Non-pigmented ciliary epithelial cell (primary cell): Measurements from ENCODE around the gene WBP2.

Experiments
- DNase-seq: peaks from one replicate; pipeline ENCODE4 v3.0.0-alpha.2; 2010; ENCODE audit warnings: low read depth

WBP2 gene

DNA sequence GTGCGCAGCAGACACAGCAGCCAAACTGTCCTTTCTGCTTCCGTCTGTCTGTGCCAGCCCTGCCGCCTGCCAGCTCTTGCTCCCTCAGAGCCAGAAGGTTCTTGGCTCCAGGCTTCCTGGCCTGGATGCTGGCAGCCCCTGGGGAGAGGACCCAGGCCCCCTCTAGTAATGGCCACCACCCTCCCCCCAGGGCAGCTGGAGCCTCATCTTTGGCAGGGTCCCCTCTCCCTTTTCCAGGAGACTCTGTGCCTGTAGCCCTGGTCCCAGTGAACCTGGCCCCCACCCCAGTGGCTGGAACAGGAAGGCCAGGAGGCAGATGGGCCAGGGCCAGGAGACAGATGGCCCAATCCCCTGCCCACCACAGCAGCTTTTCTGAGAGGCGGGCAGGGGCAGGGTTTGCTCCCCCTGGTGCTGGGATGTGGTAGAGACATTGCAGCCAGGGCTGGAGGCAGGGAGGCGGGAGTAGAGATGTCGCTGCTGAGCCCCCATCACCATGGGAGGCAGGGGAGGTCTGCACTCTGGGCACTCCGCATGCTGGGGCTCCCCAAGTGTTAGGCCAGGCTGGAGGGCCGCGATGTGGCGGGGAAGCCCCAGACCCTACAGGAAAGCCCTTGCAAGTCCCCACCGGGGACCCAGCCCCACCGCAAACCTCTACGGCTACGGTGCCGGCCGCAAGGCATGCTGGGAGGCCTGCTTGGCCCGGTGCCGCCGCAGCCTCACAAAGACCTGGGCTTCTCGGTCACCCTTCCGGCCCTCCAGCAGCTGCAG, 27.6 kb downstream of the WBP2 start:
- no peak for DNase-seq

DNA sequence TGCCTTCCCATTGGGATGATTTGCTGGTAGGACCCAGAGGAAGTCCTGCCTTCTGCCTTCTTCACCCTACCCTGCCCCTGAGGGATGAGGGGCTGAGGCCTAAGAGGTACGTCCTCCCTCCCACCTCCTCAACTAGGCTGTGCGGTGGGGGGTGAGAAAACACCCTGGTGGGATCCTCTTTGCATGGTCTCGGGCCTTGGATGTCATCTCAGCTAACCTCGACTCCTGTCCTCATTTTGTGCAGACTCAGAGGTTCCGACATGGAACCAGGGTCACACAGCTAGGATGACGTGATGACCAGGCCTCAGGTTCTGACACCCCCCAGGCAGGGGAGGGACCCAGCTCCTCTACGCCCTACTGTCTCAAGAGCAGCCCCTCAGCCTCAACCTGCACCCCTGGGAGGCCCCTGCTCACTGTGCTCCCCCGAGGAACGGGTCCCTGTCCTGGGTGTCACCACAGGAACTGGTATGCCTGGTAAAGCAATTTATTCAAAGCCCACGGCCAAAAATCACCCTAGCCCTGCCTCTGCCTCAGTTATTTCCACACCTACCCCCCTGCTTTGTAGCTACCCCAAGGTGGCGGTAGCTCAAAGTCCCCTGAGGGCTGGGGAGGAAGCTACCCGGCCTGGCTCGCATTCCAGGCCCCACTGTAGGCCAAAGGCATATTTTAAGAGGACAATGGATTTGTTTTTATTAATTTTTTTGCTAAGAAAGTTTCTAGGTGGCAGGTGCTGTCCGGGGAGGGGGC, 28.4 kb downstream of the WBP2 start:
- no peak for DNase-seq

DNA sequence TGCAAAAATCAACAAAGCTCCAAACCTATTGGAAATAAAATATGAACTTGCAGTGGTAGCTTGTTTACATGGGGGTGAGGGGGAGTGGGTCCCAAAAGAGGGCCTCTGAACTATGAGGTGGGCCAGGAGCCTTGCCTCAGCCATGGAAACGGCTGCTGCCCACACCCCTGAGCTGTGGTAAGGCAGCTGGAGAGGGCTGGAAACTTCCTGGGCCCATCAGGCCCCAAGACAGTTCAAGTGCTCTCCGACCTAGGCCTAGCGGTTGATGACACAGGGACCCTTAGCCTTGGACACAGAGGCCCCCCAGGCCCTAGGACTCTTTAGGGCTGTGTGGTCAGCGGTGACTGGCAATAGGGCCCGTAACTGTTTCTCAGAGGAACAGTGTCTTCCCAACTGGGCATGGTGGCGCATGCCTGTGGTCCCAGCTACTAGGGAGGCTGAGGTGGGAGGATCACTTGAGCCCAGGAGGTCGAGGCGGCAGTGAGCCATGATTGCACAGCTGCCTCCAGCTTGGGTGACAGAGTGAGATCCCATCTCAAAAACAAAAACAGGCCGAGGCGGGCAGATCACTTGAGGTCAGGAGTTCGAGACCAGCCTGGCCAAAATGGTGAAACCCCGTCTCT, 29.3 kb downstream of the WBP2 start:
- no peak for DNase-seq

DNA sequence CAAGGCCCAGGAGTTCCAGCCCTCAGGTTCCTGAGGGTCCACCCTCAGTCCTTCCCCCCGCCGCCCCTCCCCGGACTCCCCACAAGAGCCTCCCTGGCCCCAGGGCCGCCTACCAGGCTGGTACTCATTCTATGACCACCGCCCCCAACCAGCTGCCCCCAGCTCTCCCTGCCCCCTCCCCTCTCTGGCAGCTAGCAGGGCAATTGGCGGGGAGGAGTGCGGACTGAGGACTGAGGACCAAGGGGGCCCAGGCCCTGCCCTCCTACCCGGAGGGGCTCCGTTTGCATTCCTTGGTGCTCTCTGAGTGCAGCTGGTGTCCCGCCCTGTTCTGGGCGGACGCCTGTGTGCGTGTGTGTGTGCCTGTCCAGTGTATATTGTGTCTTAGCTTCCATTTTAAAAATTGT, 30.0 kb downstream of the WBP2 start:
- no peak for DNase-seq

DNA sequence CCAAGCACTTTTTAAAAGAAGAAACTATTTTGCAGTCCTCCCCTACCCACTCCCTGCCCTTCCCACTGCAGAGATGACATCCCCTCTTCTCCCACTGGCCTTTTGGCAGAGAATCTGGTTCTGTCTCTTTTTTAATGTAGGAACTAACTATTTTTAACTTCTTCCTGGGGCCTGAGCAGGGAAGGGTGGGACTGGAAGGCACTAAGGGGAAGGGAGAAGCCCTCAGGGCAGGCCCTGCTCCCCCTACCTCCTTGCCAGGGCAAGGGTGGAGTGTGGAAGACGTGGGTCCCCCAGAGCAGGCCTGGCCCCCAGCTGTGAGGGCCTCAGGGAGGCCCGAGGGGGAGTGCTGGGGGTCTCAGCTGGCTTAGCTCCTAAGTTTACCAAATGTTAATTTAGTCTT, 30.5 kb downstream of the WBP2 start:
- DNase-seq: no peak

DNA sequence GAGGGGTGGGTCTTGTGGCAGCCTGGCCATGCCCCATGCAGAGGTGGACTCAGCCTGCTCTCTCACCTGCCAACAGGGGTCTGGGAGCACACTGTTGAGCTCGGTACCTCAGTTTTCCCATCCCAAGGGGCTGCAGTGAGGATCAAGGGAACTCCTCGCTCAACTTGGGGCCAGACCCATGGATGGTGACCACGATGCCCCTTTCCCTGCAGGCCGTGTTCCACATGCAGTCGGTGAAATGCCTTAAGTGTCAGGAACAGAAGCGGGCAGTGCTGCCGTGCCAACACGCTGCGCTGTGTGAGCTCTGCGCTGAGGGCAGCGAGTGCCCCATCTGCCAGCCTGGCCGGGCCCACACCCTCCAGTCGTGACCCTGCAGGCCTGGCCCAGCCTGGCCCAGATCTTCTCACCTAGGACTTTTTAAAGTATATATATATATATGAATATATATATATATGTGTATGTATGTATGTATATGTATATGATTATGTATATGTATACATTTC, 31.0 kb downstream of the WBP2 start:
- no peak for DNase-seq

DNA sequence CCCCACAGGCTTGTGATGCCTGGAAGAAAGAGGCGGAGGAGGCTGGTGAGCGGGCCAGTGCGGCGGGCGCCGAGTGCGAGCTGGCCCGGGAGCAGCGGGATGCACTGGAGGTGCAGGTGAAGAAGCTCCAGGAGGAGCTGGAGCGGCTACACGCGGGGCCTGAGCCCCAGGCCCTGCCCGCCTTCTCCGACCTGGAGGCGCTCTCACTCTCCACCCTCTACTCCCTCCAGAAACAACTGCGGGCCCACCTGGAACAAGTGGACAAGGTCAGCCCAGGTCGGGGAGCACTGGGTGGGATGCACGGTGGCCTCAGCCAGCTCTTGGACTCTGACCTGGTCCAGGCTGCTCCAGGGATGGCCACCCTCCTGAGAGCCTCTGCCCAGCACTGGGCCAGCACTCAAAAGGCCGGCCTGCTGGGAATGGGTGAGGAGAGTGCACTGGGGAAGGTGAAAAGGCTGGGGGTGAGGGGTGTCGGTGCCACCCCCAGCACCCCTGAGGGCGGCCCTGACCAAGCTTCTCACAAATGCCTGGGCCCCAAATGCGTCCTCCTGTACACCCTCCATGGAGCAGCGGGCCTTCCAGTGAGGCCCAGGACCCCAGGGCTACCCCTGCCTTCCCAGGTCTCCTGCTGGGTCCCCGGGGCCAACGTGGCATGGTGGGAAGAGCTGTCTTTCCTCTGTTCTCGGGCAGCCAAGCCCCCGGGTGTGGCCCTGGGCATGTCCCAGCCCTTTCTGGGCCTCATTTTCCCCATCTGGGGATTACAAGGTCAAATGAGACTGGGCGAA, 31.7 kb downstream of the WBP2 start:
- DNase-seq: no peak

DNA sequence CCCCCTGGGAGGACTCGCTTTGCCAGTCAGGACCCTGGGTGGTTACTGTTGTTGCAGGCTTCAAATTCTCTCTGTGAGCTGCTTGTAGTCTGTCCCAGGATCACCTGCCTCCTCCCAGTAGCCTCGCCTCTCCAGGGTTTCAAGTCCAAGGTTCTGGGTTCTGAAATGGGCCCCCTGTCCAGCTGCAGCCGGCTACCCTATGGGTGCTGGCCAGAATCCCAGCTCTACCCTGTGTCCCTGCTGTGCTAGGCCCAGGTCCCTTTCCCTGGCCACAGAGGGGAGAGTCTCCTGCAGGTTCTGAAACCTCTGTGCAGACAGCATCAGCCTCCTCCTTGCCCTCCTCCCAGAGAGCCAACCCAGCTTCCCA, 32.4 kb downstream of the WBP2 start:
- no peak for DNase-seq

DNA sequence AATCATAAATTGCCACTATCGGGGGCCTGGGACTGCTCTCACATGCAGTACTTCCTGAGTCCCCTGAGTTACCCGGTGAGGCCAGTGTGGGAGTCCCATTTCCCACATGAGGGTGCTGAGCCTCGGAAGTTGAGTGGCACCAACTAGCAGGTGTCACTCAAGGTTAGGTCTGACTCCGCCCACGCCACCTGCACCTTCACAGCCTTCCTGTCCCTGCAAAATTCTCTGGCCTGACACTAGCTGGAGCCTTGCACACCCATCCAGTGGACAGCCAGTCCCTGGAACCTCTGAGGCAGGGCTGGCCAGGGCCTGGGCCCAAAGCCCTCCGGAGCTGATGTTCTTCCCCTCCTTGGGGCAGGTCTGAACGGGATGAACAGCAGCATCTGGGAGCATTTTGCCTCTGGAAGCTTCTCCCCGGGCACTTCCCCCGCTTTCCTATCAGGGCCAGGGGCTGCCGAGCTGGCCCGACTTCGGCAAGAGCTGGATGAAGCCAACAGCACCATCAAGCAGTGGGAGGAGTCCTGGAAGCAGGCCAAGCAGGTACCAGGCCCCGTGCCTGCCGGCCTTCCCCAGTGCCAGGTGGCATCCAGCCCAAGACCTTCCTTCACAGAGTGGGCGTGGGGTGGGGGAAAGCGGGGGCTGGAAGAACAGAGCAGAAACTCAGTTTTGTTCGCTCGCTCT, 32.9 kb downstream of the WBP2 start:
- no peak for DNase-seq

DNA sequence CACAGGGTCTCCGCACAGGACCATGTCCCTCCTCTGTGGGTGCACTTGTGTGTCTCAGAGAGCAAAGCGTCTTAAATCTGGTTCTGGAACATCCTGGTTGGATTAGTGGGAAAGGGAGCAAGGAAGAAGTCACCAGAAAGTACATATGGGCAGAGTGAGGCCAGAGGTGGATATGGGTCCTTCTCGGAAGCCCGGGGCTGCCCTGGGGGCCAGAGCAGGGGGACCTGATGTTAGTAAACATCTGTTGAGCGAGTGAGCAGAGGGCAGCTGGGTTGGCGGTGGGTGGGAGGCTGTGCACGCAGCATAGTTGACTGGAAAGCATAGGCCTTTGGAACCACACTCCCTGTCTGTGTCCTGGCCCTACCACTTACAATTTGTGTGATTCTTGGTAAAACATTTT, 33.6 kb downstream of the WBP2 start:
- no peak for DNase-seq

DNA sequence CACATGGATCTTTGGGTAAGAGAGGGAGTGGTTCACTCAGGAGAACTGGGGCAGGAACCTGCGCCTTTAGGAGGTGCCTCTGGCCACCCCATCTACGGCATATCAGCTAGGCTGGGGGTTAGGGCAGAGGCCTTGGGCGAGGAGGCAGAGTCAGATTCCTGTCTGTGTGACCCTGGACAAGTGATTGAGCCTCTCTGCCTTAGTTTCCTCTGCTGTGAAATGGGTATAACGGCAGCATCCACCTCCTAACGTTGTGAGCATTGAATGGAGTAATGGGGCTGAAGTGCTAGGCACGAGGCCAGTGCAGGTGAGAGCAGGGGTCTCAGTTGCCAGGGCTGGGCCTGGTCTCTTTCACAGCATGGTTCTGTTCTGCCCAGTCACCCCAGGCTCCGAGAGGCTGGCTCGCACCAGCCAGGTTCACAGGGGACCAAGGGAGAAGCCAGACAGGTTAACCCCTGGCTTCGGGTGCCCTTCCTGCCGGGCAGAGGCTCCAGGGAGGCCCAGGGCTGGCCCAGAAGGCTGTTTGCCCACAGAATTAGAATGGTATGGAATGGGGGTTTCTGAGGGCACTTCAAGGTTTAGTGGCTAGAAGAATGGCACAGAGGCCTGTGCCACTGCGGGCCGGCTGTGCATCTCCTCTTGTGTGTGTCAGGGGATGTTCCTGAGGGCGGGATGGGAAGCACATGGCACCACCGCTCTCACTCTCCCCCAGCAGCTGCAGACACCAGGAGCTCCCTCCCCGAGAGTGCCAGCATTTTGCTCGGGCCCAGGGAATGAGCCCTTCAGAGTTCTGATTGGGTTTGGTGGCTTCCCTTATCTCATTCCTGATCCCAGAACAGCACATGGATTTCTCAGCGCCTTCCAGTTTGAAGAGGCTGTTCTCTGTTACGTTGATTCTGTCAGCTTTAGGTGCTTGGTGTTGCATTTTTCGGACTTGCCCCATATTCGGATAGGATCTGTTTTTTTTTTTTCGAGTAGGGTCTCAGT, 34.7 kb downstream of the WBP2 start:
- DNase-seq: no peak

DNA sequence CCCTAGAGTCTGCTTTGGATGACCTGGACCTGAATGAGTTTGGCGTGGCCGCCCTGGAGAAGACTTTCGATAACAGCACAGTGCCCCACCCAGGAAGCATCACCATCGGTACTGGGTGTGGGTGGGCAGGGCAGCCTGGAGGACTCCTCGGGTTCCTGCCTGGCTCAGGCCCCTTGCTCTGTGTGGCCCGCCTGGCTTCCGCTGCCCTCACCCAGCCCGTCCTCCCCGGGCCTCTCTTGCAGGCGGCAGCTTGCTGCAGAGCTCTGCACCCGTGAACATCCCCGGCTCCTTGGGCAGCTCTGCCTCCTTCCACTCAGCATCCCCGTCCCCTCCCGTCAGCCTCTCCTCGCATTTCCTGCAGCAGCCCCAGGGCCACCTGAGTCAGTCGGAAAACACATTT, 35.5 kb downstream of the WBP2 start:
- no peak for DNase-seq

DNA sequence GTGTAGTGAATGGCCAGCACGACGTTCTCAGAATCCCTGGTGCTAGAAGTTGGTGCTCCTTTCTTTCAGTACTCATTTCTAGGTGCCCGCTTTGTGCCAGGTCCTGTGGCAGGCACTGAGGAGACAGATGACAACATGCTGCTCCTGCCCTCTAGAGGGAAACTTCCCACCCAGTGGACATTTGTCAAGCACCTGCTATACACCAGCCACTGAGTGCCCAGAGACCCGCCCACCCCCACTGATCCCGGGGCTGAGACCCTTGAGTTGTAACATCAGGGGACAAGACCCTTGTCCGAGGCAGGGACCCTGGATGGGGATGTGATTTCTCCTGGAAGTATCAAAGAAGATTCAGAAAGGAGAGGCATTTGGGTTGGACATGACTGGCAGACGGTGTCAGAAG, 36.0 kb downstream of the WBP2 start:
- DNase-seq: no peak

DNA sequence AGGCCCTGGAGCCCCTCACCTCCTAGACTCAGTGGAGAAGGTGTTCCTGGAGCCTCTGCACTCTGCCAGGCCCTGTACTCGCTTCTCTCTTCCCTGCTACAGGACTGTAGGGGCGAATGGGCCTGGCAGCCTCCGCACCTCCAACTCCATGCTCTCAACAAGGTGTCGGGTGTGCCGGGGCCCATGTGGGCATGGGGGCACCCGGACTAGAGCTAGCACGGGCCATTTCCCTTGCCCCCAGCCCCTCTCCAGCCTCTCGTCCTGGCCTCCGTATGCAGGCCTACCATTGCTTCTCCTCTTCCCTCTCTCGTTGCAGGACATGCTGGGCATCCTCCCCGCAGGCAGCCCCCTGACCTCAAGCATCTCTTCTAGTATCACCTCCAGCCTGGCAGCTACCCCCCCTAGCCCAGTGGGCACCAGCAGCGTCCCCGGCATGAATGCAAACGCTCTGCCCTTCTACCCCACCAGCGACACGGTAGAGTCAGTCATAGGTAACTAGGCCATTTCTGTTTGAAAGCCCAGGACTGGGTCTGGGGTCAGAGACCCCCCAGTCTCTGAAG, 36.7 kb downstream of the WBP2 start:
- no peak for DNase-seq

DNA sequence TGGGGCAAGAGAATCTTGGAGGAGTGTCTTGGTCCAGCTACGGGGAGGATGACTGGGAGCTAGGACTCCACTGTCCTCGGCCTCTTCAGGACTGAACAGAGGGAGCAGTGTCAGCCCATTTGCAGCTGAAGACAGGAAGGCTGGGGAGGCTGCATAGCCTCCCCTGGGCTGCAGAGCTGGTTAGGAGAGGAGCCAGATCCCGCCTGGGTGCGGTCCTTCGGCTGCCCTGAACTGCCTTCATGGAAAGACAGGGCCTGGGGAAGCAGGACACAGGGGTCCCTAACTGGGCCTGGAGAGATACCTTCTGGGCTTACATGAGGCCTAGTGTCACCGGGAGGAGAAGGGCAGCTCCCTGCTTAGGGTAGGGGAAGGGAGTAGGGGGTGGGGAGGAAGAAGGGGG, 37.6 kb downstream of the WBP2 start:
- DNase-seq: no peak

DNA sequence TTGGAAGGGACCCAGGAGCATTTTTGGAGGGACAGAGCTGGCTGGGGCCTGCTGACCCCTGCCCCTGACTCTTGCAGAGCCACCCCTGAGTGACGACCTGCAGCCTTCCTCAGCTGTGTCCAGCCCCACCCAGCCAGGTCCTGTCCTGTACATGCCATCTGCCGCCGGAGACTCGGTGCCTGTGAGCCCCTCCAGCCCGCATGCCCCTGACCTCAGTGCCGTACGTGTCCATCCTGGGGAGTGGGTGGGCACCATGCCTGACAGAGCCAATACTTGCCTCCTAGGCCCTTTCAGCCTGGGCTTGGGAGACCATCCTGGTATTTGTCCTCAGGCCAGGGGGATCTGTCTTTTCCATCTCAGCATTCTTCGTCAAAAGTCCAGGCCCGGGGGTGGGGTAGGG, 38.4 kb downstream of the WBP2 start:
- DNase-seq: no peak

DNA sequence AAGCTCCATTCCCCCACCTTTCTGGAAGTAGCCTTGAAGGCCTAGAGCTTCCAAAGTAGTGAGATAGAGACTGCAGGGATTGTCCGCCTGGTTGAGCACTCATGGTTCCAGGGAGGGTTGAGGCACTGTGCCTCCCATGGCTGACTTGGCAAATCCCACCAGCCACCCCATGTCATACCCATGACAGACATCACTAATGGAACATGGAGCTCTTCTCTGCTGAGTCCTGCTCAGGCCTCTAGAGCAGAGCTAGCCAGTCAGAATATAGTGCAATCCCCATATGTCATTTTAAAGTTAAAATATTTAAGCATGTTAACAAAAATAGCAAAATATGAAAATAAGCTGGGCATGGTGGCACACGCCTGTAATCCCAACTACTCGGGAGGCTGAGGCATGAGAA, 39.7 kb downstream of the WBP2 start:
- DNase-seq: no peak

DNA sequence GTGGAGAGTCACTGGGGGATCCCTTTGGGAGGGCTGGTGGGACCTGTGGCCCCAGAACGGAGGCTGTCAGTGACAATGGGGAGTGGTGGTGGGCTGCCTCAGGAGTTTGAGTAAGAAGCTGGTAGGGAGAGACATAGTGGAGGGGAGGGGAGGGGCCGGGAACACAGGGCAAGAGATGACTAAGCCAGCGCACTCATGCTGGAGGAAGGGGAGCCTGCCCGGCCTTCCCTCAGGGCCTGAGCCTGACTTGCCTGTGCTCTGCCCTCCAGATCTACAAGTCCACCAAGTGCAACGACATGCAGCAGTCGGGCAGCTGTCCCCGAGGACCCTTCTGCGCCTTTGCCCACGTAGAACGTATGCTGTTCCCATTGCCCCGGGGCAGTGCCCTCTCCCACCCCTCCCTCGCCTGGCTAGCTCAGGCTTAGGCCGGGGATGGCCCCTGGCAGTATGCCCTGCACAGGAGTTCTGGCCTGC, 40.2 kb downstream of the WBP2 start:
- DNase-seq: peak; percentile 49

DNA sequence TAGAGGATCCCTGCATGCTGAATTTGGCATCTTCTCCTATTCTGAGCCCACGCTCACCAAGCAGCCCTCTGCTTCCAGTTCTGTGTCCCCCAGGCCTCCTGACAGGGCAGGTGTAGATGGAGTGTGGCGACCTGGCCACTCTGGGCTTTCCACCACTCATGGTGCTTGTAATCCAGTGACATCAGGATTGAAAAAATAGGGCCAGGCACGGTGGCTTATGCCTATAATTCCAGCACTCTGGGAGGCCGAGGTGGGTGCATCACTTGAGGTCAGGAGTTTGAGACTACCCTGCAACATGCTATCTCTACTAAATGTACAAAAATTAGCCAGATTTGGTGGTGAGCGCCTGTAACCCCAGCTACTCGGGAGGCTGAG, 41.1 kb downstream of the WBP2 start:
- no peak for DNase-seq
